Upper lobe of left lung (tissue), 6 donors: ENCODE results near the gene DNASE2. TPM values are rescaled to one million over a fixed set of nuclear protein-coding genes. Genes with fewer than 3 reads are reported as not detected.

Source experiments
- ATAC-seq, 2 donors: fragments of 200-7000 bp; cut with Tn5 transposase; one replicate each; pipeline ENCODE4 v1.9.1; 2022; ENCODE audit warnings: mild to moderate bottlenecking in 2 of 2, moderate library complexity in 2 of 2; ENCODE audit not compliant: low FRiP score in 2 of 2
- DNase-seq, 2 donors: peaks; one replicate each; pipeline ENCODE4 v3.0.0-alpha.2; 2019 to 2020
- H3K27ac ChIP-seq, 4 donors: fragments of 200-600 bp; sonication (generic); one replicate each; pipeline ENCODE4 v1.5.1; 2016 to 2019
- H3K27me3 ChIP-seq, 4 donors: fragments of 200-600 bp; sonication (generic); one replicate each; pipeline ENCODE4 v1.5.1; 2017 to 2019
- H3K36me3 ChIP-seq, 4 donors: fragments of 200-600 bp; sonication (generic); one replicate each; pipeline ENCODE4 v1.5.1; 2016 to 2019
- H3K4me1 ChIP-seq, 4 donors: fragments of 200-600 bp; sonication (generic); one replicate each; pipeline ENCODE4 v1.5.1; 2018 to 2019
- H3K4me3 ChIP-seq, 4 donors: fragments of 200-600 bp; sonication (generic); one replicate each; pipeline ENCODE4 v1.5.1; 2017 to 2019; ENCODE audit warnings: mild to moderate bottlenecking in 2 of 4, moderate library complexity in 1 of 4
- H3K9me3 ChIP-seq, 4 donors: fragments of 200-600 bp; sonication (generic); one replicate each; pipeline ENCODE4 v1.5.1; 2018 to 2019
- EP300 ChIP-seq, 4 donors: sonication (generic); formaldehyde crosslinking; IDR thresholded peaks; one replicate each; pipeline ENCODE4 v1.5.1; 2017; ENCODE audit warnings: antibody characterized with exemption in 4 of 4, control low read depth in 2 of 4
- POLR2A ChIP-seq, 4 donors: fragments of 450-650 bp; IDR thresholded peaks; one replicate each; pipeline ENCODE4 v1.5.1; 2016 to 2017; ENCODE audit warnings: antibody characterized with exemption in 4 of 4, mild to moderate bottlenecking in 2 of 4
- POLR2AphosphoS5 ChIP-seq, 2 donors: sonication (generic); formaldehyde crosslinking; IDR thresholded peaks; one replicate each; pipeline ENCODE4 v1.5.1; 2017; ENCODE audit warnings: antibody characterized with exemption in 2 of 2
- WGBS, 2 donors: methylation state at CpG; one replicate each; pipeline ENCODE4 v1.1.5; 2017 to 2018; 5-methylcytosine and 5-hydroxymethylcytosine counted together
- total RNA-seq, 6 donors: library from RNA; depleted of rRNA in 4 of 6; stranded (reverse); fragments of >200 nt in 4 of 6; gene quantifications; one replicate each; pipeline versions ENCODE4 v1.1.0 to v1.2.1, GENCODE V29; 2016 to 2021
- TF ChIP-seq, protein P1 (sequence below), 6 experiments: fragments of 450-650 bp in 4 of 6; fragments of 200-600 bp in 2 of 6; sonication (generic) in 2 of 6; IDR thresholded peaks; one replicate each; pipeline ENCODE4 v1.5.1; 2016 to 2019; ENCODE audit warnings: antibody characterized with exemption in 6 of 6
- donor health status: DM: no; HTN: no; CAD: no; lungs with moderate emphysema.
- donor health status: DM: no; HTN: yes; CAD: no; lungs with severe emphysema.

The DNASE2 gene
- total RNA-seq, 6 donors from 2014 or later, result 34.6 to 87.2 (median 60.1) TPM

DNA sequence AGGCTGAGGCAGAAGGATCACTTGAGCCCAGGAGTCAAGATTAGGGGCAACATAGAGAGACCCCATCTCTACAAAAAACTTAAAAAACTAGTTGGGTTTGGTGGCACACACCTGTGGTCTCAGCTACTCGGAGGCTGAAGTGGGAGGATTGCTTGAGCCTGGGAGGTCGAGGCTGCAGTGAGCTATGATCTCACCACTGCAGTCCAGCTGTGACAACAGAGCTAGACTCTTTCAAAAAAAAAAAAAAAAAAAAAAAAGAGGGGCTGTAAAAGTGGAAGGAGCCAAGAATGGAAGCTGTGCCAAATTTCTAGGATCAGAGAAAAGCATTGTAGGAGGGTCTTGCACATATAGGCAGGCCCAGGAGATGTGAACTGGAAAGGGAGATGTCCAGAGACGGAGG is 9.6 kb downstream of the DNASE2 start:
- H3K9me3 ChIP-seq, result no peaks in the 10 kb centered on the region
- peaks cover 0 to 2% (median 0%) of the 10 kb centered on the region in 4 donors for H3K27me3 ChIP-seq
- DNase-seq, result no peak
- H3K27ac ChIP-seq, result no peak overlapping the region
- ATAC-seq, result no peak
- TF ChIP-seq POLR2AphosphoS5 (IDR thresholded peaks at IDR 0.05) (no peak), EP300 (IDR thresholded peaks at IDR 0.05) (no peak), POLR2A (IDR thresholded peaks at IDR 0.05) (no peak)
- TF ChIP-seq, protein P1, sequence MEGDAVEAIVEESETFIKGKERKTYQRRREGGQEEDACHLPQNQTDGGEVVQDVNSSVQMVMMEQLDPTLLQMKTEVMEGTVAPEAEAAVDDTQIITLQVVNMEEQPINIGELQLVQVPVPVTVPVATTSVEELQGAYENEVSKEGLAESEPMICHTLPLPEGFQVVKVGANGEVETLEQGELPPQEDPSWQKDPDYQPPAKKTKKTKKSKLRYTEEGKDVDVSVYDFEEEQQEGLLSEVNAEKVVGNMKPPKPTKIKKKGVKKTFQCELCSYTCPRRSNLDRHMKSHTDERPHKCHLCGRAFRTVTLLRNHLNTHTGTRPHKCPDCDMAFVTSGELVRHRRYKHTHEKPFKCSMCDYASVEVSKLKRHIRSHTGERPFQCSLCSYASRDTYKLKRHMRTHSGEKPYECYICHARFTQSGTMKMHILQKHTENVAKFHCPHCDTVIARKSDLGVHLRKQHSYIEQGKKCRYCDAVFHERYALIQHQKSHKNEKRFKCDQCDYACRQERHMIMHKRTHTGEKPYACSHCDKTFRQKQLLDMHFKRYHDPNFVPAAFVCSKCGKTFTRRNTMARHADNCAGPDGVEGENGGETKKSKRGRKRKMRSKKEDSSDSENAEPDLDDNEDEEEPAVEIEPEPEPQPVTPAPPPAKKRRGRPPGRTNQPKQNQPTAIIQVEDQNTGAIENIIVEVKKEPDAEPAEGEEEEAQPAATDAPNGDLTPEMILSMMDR (IDR thresholded peaks at IDR 0.05), result no peak
- H3K4me1 ChIP-seq, result peaks cover 7 to 21% (median 13%) of the 10 kb centered on the region in 4 donors
- no peak overlapping the region for H3K4me3 ChIP-seq
- peaks cover 0 to 17% (median 6%) of the 10 kb centered on the region in 4 donors for H3K36me3 ChIP-seq
- WGBS, 2 donors, result 88 to 92% methylated on average over 3 of the region's 3 CpGs

DNA sequence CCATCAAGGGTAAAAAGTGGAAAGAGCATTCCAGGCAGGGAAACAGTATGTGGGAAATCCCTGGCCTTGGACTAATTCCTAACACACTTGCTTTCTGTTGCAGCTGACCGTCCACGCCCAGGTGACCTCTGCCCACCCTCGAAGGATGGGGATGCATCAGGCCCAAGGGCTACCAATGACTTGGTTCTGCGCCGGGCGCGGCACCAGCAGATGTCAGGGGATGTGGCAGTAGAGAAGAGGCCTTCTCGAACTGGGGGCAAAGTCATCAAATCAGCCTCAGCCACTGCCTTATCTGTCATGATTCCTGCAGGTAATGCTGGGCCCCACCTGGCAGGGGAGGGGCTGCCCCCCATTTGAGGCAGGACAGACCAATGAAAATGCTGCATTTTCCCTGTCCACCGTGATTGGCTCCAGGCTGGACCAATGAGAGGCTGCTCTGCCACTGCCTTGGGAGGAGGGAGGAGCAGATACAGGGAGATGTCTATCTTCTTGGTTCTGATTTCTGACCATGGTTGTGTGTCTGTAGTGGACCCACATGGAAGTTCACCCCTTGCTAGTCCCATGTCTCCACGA is 12.6 kb downstream of the DNASE2 start:
- Histone ChIP-seq H3K9me3 (no peaks in the 10 kb centered on the region), H3K27me3 (peaks cover 0 to 2% (median 0%) of the 10 kb centered on the region in 4 donors), H3K36me3 (no peaks in the 10 kb centered on the region), H3K4me3 (no peak overlapping the region), H3K27ac (no peak overlapping the region), H3K4me1 (peaks cover 7 to 16% (median 11%) of the 10 kb centered on the region in 4 donors)
- ATAC-seq, result no peak
- DNase-seq, result peak in 1 of 2 donors; percentile 66
- 93 to 100% methylated on average over 1 to 10 of the region's 10 CpGs for WGBS, 2 donors
- TF ChIP-seq POLR2A (IDR thresholded peaks at IDR 0.05), result no peak
- TF ChIP-seq, protein P1 (IDR thresholded peaks at IDR 0.05), result no peak
- TF ChIP-seq EP300 (IDR thresholded peaks at IDR 0.05), result no peak
- no peak for TF ChIP-seq POLR2AphosphoS5 (IDR thresholded peaks at IDR 0.05)

DNA sequence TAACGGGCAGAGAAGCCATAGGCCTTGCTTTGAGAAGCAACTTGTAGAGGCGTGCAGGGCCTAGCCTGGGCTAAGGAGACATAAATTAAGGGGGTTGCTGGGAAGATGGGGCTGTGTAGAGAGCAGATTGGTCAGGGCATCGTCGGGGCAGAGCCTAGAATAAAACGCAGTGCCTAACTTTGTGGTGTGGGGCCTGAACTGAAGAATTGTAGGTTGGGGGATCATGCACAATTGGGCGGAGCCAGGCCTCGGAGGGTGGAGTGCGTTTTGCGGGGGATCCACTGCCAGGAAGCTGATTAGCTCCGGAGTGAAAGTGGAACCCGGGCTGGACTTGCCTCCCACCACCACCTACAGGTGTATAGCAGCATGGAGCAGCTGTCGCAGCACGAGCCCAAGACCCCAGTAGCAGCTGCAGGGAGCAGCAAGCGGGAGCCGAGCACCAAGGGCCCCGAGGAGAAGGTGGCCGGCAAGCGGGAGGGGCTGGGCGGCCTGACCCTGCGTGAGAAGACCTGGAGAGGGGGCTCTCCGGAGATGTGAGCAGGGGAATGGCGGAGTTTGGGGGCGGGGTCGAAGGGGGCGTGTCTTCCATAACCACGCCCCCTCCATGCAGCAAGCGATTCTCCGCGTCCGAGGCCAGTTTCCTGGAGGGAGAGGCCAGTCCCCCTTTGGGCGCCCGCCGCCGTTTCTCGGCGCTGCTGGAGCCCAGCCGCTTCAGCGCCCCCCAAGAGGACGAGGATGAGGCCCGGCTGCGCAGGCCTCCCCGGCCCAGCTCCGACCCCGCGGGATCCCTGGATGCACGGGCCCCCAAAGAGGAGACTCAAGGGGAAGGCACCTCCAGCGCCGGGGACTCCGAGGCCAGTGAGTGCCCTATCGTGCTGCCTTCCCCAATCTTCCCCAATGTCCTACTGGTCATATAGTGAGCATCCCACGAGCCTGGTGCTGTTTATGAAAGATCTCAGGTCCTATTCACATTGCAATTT is 13.8 kb downstream of the DNASE2 start:
- DNase-seq, result peak; percentile 71 to 89
- Histone ChIP-seq H3K27ac (no peak overlapping the region), H3K27me3 (peaks cover 0 to 2% (median 0%) of the 10 kb centered on the region in 4 donors), H3K4me1 (peaks cover 7 to 10% (median 9%) of the 10 kb centered on the region in 4 donors), H3K36me3 (no peaks in the 10 kb centered on the region), H3K4me3 (peak overlapping the region in 3 of 4 donors; percentile 31 to 49 (median 45)), H3K9me3 (no peaks in the 10 kb centered on the region)
- no peak for TF ChIP-seq EP300 (IDR thresholded peaks at IDR 0.05)
- no peak for TF ChIP-seq POLR2A (IDR thresholded peaks at IDR 0.05)
- TF ChIP-seq POLR2AphosphoS5 (IDR thresholded peaks at IDR 0.05), result no peak
- TF ChIP-seq, protein P1 (IDR thresholded peaks at IDR 0.05), result no peak
- WGBS, 2 donors, result 17 to 30% methylated on average over 14 to 20 of the region's 51 CpGs
- peak; percentile 61 to 83 for ATAC-seq

GRCh38 chr19:12866416-12867119 is 14.7 kb downstream of the DNASE2 start:
- no peak overlapping the region for H3K27ac ChIP-seq
- no peak overlapping the region for H3K4me3 ChIP-seq
- WGBS, 2 donors, result 87 to 90% methylated on average over 29 of the region's 29 CpGs
- DNase-seq (no peak), ATAC-seq (no peak)
- TF ChIP-seq, protein P1 (IDR thresholded peaks at IDR 0.05), result no peak
- TF ChIP-seq POLR2AphosphoS5 (IDR thresholded peaks at IDR 0.05) (no peak), EP300 (IDR thresholded peaks at IDR 0.05) (no peak), POLR2A (IDR thresholded peaks at IDR 0.05) (no peak)
- no peaks in the 10 kb centered on the region for H3K9me3 ChIP-seq
- peaks cover 0 to 2% (median 0%) of the 10 kb centered on the region in 4 donors for H3K27me3 ChIP-seq
- H3K4me1 ChIP-seq, result peaks cover 7 to 10% (median 9%) of the 10 kb centered on the region in 4 donors
- no peaks in the 10 kb centered on the region for H3K36me3 ChIP-seq
